GM20000 (cell line): ENCODE data around the gene CHMP1A.
"Not testable (repeated sequence)": the region's sequence is repeated elsewhere in the genome, so short reads cannot be mapped to it uniquely, and the experiment has no call there.

ENCODE experiments used
- DNase-seq: peaks from one replicate; pipeline ENCODE4 v3.0.0; 2012; ENCODE audit warnings: low spot score
- TF ChIP-seq, protein P1 (sequence below): IDR thresholded peaks from 2 replicates; pipeline ENCODE4 v1.5.1; 2012; ENCODE audit warnings: mild to moderate bottlenecking, control low read depth; ENCODE audit errors: extremely low read depth, missing control alignments

CHMP1A gene

DNA sequence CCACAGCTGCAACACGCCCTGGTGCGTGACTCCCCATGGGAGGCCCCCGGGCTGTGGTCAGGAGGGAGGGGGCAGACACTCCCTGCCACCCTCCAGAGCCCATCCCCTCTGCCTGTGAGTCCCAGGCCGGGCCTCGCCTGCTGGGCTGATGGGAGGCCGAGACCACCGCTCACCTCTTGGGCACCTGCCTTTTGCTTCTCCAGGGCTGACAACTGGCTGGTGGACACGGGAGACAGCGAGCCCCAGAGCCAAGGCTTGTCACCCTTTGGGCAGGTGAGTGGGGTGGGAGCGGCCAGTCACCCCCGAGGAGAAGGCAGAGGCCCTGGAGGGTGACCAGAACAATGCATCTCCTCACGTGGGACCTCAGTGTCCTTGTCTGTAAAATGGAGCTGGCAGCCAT, 20.8 kb downstream of the CHMP1A start:
- DNase-seq, result no peak
- TF ChIP-seq, protein P1, sequence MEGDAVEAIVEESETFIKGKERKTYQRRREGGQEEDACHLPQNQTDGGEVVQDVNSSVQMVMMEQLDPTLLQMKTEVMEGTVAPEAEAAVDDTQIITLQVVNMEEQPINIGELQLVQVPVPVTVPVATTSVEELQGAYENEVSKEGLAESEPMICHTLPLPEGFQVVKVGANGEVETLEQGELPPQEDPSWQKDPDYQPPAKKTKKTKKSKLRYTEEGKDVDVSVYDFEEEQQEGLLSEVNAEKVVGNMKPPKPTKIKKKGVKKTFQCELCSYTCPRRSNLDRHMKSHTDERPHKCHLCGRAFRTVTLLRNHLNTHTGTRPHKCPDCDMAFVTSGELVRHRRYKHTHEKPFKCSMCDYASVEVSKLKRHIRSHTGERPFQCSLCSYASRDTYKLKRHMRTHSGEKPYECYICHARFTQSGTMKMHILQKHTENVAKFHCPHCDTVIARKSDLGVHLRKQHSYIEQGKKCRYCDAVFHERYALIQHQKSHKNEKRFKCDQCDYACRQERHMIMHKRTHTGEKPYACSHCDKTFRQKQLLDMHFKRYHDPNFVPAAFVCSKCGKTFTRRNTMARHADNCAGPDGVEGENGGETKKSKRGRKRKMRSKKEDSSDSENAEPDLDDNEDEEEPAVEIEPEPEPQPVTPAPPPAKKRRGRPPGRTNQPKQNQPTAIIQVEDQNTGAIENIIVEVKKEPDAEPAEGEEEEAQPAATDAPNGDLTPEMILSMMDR, result no peak

DNA sequence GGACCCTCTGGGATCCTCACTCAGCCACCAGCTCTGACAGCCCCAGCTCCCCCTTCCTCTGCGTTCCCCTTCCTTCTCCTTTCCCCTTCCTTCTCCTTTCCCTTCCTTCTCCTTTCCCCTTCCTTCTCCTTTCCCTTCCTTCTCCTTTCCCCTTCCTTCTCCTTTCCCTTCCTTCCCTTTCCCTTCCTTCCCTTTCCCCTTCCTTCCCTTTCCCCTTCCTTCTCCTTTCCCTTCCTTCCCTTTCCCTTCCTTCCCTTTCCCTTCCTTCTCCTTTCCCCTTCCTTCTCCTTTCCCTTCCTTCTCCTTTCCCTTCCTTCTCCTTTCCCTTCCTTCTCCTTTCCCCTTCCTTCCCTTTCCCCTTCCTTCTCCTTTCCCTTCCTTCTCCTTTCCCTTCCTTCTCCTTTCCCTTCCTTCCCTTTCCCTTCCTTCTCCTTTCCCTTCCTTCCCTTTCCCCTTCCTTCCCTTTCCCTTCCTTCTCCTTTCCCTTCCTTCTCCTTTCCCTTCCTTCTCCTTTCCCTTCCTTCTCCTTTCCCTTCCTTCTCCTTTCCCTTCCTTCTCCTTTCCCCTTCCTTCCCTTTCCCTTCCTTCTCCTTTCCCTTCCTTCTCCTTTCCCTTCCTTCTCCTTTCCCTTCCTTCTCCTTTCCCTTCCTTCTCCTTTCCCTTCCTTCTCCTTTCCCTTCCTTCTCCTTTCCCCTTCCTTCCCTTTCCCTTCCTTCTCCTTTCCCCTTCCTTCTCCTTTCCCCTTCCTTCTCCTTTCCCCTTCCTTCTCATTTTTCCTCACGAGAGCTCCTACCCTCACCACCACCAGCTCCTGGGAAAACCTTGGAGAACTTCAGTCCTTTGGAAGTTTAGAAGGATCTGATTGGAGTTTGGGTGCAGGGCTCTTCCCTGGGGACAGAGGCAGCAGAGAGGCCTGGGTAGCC, 22.8 kb downstream of the CHMP1A start:
- not testable (repeated sequence) for DNase-seq

DNA sequence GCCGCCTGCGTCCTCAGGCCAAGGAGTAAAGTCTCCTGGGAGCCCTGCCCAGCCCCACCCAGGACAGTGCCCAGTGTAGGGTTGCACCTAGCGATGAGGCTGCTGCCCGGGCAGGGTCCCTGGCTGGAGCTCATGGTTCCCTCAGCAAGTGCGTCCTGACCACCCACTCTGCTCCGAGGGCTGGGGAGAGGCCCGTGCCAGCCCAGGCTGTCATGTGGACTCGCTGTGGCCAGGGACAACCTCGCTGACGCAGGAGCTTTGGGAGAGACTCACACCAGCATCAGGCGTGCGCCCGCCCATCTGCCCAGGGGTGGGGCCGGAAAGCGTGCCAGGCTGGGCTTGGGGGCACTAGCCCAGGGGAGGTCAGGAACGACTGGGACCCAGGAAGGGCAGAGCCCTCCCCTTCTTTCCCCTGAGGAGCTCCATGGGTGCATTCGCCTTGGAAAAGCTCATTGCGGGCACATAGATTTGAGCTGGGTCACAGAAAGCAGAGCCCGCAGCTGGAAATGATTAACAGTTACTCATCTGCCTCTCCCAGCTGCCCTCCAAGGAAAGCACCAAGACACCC, 24.4 kb downstream of the CHMP1A start:
- no peak for DNase-seq
- TF ChIP-seq, protein P1, result no peak

DNA sequence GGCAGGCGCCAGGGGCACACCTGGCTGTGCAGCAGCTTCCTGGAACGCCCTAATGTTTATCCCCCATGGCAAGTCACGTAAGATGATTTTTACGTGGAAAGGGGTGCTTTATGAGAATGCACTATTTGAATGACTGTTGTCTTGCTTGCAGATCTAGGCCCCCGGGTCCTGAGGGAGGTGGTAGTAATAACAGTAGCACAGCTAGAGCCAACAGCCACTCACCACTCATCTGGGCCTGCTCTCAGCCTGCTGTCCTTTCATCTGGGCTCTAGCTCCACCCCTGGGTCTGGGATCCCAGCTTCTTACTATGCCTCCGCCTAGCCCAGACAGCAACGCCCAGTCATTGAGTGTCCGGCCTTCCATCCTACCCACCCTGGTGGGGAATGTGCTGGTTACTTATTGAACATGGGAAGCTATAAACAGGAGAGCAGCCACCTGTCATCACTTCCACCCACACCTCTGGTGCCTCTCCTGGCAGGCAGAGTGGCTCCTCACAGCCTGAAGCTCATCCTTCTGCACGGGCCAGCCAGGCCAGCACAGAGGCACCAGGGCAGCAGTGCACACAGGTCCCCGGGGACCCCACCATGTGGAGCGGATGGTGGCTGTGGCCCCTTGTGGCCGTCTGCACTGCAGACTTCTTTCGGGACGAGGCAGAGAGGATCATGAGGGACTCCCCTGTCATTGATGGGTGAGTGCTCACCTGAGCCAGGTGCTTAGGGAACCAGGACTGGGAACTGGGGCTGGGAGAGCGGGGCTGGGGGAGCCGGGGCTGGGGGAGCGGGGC, 27.5 kb downstream of the CHMP1A start:
- TF ChIP-seq, protein P1, result no peak
- no peak for DNase-seq

DNA sequence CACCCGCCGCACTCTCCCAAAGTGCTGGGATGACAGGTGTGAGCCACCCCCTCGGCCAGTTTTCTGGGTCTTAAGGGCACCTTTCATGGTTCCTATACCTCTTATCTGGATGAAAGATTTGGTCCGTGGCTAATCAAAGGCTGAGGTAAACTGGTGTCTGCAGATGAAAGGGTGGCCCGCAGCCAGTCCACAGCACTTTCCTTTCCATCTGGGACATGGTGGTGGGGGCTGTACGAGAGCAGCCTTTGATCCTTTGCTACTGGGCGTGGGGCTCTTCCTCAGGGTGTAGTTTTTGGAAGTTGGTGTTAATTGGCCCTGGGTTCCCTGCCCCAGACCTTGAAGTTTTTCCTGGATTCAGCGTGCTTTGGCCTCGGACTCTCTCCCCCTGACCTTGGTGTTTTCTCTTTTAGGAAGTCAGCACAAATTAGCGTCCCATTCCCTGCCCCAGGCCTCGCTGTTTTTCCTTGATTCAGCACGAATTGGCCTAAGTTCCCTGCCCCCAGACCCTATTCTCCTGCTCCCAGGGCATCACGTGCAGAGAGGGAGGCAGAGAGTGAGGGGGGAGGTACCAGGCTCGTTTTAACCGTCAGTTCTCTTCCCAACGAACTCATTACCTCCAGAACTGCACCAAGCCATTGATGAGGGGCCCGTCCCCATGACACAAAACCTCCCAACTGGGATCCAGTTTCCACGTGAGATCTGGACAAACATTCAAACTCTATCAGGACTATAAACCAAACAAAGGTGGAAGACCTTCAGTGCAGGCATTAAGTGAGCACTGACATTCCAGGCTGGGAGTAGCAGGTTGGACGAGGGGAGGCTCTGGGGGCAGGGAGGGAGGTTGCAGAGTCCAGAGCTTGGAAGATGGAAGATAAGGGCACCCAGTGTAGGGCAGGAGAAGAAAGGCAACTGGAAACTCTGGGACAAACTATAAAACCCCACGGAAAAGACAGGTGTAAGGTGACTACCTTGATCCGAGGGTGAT, 32.4 kb downstream of the CHMP1A start:
- no peak for DNase-seq
- TF ChIP-seq, protein P1, result no peak

DNA sequence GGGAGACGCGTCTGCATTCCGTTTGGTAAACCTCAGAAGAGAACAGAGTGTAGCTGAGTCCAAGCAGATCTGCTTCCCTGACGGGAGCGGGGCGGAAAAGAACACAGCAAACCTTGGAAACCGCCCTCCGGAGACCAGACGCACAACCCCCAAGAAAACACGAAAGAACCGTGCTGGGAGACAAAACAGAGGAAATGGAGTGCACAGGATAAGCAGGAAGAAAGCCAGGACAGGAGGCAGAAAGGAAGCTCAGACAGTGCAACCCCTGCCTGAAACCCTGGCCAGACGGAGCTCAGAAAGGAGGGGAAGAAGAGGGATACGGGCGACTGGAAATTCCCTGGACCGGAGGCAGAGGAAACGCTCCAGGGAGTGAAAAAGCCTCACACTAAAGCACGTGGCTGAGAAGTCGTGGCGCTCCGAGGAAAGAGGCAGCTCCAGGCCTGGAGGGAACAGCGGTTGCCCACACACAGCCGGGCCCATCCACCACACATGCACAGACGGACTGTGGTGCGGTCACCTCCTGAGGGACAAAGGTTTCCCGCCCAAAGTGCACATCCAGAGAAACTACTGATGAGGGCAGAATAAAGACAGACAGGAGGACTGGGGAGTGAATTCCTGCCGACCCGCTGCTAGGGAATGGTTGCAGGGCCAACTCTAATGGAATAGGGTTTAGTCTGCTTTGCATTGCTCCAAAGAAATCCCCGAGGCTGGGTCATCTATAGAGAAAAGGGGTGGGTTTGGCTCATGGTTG, 33.8 kb downstream of the CHMP1A start:
- DNase-seq, result no peak

More for the DNA sequence above, 33.8 kb downstream of the CHMP1A start:
- TF ChIP-seq, protein P1, result no peak
